ENCODE measurements around the gene SUMO3.

DNA sequence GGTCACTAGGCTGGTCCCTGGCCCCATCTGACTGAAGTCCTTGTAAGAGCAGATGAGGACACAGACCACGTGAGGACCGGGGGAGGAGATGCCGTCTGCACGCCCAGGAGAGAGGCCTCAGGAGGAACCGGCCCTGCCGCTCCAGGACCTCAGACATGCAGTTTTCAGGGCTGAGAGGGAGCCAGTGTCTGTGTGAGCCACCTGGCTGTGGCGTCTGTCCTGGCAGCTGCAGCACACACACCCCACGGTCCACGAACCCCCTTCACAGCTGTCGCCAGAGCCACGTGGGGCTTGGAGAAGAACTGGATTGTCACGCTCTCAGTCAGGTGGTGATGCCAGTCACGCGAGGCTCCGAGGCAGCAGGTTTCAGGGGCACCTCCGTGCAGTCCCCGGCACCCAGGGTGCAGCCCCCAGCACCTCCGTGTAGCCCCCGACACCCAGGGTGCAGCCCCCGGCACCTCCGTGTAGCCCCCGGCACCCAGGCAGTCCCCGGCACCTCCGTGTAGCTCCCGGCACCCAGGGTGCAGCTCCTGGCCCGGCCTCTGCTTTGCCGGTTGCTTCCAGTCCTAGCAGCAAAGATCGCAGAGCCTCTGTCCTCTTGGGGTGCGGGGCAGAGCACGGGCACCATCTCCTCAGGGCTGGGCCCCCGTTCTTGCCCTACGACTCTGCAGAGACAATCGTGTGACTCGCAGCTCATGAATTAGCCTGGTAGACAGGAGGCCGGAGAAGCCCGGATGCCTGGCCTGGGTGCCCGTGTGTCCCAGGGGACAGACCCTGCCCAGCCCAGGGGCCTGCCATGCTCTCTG is 19.0 kb upstream of the SUMO3 start:
- TF ChIP-seq CTCF (IDR thresholded peaks at IDR 0.05) (no peak), EP300 (IDR thresholded peaks at IDR 0.05; ENCODE audit: low read depth) (no peak)
